ENCODE measurements around the gene MDFI.
"Not testable (repeated sequence)": the region's sequence is repeated elsewhere in the genome, so short reads cannot be mapped to it uniquely, and the experiment has no call there.

The MDFI gene

DNA sequence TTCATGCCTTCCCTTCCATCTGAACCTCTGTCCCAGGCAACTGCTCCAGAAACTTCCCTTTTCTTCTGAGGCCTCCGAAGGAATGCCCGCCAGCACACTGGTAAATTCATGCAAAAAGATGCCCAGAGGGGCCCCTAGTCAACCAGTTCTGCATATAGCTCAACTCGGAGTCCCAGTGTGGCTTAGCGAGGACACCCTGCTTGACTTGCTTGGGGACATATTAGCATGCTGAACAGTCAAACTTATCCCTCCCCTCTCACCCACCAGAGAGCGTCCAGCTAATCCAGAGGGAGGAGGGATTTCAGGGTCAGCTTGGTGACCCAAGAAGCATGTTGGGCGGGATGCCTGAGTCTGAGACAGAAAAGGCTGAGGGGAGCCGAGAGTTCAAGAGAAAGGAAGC lies 23.0 kb upstream of the MDFI start:
- TF ChIP-seq, protein P1, sequence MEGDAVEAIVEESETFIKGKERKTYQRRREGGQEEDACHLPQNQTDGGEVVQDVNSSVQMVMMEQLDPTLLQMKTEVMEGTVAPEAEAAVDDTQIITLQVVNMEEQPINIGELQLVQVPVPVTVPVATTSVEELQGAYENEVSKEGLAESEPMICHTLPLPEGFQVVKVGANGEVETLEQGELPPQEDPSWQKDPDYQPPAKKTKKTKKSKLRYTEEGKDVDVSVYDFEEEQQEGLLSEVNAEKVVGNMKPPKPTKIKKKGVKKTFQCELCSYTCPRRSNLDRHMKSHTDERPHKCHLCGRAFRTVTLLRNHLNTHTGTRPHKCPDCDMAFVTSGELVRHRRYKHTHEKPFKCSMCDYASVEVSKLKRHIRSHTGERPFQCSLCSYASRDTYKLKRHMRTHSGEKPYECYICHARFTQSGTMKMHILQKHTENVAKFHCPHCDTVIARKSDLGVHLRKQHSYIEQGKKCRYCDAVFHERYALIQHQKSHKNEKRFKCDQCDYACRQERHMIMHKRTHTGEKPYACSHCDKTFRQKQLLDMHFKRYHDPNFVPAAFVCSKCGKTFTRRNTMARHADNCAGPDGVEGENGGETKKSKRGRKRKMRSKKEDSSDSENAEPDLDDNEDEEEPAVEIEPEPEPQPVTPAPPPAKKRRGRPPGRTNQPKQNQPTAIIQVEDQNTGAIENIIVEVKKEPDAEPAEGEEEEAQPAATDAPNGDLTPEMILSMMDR (conservative IDR thresholded peaks at IDR 0.05; ENCODE audit: low read depth, low read length) = no peak
- H3K4me3 ChIP-seq (ENCODE audit: low read length) = no peak overlapping the region
- DNase-seq (ENCODE audit: low read depth) = no peak

DNA sequence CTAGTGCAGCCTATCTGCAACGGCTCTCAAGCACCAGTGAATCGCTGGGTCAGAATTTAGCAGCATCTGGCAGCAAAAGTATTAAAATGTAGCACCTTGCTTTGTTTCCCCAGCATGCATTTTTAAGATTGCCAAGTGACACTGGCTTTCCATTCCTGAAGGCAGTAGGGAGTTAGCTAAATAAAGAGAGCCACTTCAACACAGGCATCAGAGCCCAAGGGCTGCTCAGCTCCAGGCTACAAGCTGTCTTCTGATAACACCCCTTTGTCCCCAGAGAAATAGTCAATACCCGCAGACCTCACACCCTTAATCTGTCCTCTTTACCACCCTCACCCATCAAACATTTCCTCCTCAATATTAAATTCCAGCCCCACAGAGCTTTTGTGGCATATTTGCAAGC lies 19.7 kb upstream of the MDFI start:
- H3K4me3 ChIP-seq (ENCODE audit: low read length) = no peak overlapping the region
- TF ChIP-seq, protein P1 (conservative IDR thresholded peaks at IDR 0.05; ENCODE audit: low read depth, low read length) = no peak
- no peak for DNase-seq (ENCODE audit: low read depth)

DNA sequence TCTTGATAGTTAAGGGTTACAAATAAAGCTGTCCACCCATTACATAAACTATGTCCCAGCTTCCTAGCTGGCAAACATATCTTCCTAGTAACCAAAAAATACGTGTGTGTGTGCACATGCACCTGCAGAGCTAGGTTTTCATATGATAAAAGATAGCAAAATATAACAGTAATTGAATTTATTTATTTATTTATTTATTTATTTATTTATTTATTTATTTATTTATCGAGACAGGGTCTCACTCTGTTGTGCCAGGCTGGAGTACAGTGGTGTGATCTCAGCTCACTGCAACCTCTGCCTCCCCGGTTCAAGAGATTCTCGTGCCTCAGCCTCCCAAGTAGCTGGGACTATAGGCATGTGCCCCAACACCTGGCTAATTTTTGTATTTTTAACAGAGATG lies 19.1 kb upstream of the MDFI start:
- DNase-seq (ENCODE audit: low read depth); H3K4me3 ChIP-seq (ENCODE audit: low read length): not testable (repeated sequence)

DNA sequence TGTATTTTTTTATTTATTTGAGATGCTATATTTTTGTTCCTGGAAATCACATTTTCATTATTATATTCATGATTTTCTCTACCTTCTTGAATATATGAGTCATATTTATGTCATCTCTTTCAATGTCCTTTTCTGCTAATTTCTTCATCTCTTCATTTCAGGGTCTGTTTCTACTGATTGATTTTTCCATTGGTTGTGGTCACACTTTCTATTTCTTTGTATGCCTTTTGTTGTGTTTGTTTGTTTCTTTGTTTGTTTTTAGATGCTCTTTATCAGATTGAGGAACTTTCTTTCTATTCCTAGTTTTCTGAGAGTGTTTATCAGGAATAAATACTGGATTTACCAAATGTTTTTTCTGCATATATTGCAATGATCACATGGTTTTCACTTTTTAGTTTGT lies 16.9 kb upstream of the MDFI start:
- TF ChIP-seq, protein P1 (conservative IDR thresholded peaks at IDR 0.05; ENCODE audit: low read depth, low read length) = no peak
- DNase-seq (ENCODE audit: low read depth) = no peak
- H3K4me3 ChIP-seq (ENCODE audit: low read length) = no peak overlapping the region

DNA sequence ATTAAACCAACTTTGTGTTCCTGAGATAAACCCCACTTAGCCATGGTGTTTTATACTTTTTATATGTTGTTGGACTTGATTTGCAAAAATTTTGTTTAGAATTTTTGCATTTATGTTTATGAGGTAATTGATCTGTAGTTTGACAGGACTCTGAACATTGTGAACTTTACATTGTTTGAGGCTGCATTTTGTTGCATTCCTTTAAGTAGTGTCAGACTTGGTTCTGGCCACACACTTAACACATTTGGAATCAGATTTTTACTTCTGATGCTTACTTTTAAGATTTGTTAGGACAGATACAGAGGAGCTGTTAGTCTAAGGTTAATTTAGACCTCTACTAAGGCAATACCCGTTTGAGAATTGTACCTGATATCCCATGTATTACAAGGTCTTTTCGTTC lies 16.5 kb upstream of the MDFI start:
- H3K4me3 ChIP-seq (ENCODE audit: low read length) = no peak overlapping the region
- TF ChIP-seq, protein P1 (conservative IDR thresholded peaks at IDR 0.05; ENCODE audit: low read depth, low read length) = no peak
- DNase-seq (ENCODE audit: low read depth) = no peak

DNA sequence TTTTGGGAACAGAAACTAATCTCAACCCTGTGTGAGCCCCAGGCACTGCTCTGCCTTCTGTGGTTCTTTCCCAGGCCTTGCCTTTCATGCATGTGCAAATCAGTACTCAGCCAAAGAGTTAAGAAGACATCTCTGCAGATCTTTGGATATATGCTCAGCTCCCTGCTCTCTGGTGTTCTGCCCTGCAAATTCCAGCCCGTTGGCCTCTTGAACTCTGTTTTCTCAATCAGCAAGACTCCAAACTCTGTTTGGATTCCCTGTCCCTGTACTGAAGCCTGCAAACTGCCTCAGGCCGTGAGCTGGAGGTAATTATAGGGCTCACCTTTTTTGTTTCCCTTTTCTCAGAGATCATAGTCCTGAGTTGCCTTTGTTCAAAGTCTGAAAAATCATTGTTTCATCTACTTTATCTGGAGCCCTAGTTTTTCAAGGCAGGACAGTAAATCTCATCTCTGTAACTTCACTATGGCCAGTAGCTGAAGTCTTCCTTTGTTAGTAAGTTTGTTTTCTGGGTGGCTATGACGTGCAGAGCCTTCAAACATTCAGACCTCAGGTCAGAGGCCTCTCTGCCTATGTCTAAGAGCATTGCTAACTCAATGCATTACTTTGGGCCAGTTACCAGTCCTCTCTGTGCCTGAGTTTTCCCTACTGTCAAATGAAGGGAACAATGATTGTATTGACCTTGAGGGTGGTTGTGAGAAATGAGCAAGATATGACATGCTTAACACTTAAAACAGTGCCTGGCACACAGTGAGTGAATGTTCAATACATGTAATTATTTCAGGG lies 15.9 kb upstream of the MDFI start:
- DNase-seq (ENCODE audit: low read depth) = no peak
- no peak overlapping the region for H3K4me3 ChIP-seq (ENCODE audit: low read length)
- TF ChIP-seq, protein P1 (conservative IDR thresholded peaks at IDR 0.05; ENCODE audit: low read depth, low read length) = no peak

DNA sequence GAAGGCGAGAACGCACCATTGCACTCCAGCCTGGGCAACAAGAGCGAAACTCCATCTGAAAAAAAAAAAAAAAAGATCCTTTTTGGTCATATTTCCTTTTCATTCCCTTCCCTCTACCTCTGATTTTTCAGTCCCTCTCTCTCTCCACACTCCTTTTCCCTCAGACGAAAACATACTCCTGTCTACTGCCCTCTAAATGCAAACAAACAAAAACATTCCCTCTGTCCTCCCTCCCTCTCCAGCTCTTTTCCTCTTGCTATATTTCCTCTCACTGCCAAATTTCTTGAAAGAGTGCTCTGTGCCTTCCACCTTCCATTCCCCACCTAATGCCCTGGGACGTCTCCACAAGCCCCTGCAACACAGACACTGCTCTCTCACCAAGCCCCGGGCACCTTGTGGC lies 14.9 kb upstream of the MDFI start:
- no peak overlapping the region for H3K4me3 ChIP-seq (ENCODE audit: low read length)
- no peak for DNase-seq (ENCODE audit: low read depth)
- TF ChIP-seq, protein P1 (conservative IDR thresholded peaks at IDR 0.05; ENCODE audit: low read depth, low read length) = no peak
